Measurements from ENCODE around the gene RMI1. TPM values are rescaled to one million over a fixed set of nuclear protein-coding genes. Genes with fewer than 3 reads are reported as not detected.

Gene RMI1
- total RNA-seq, 1 donor = 6.2 TPM

GRCh38 chr9:84001621-84002020 is 21.0 kb downstream of the RMI1 start:
- Histone ChIP-seq H3K4me2 (ENCODE audit: insufficient read depth, low read length) (no peak overlapping the region), H3K27ac (ENCODE audit: low read depth, low read length) (no peak overlapping the region), H3K4me3 (ENCODE audit: insufficient read depth, low read length) (no peak overlapping the region), H3K36me3 (ENCODE audit: insufficient read depth, low read length) (no peaks in the 10 kb centered on the region), H3K79me2 (ENCODE audit: insufficient read depth, low read length) (no peaks in the 10 kb centered on the region), H3K9me3 (ENCODE audit: low read depth, low read length) (no peaks in the 10 kb centered on the region), H3K27me3 (ENCODE audit: insufficient read depth, low read length) (no peaks in the 10 kb centered on the region), H4K20me1 (ENCODE audit: insufficient read depth, low read length) (no peaks in the 10 kb centered on the region), H3K4me1 (ENCODE audit: insufficient read depth, low read length) (no peaks in the 10 kb centered on the region), H2AFZ (ENCODE audit: low read length) (no peak overlapping the region)
- no peak for TF ChIP-seq CTCF (IDR thresholded peaks at IDR 0.05; ENCODE audit: extremely low read depth, low read depth, low read length)
- no peak for DNase-seq (ENCODE audit: insufficient read length, low spot score, missing footprints)

- Histone ChIP-seq H3K79me2 (ENCODE audit: insufficient read depth, low read length) (no peaks in the 10 kb centered on the region), H2AFZ (ENCODE audit: low read length) (peak overlapping the region; percentile 75), H3K27ac (ENCODE audit: low read depth, low read length) (no peak overlapping the region), H3K9me3 (ENCODE audit: low read depth, low read length) (no peaks in the 10 kb centered on the region), H3K36me3 (ENCODE audit: insufficient read depth, low read length) (no peaks in the 10 kb centered on the region), H4K20me1 (ENCODE audit: insufficient read depth, low read length) (no peaks in the 10 kb centered on the region), H3K27me3 (ENCODE audit: insufficient read depth, low read length) (no peaks in the 10 kb centered on the region), H3K4me3 (ENCODE audit: insufficient read depth, low read length) (no peak overlapping the region), H3K4me1 (ENCODE audit: insufficient read depth, low read length) (no peaks in the 10 kb centered on the region), H3K4me2 (ENCODE audit: insufficient read depth, low read length) (peak overlapping the region; percentile 63)
- no peak for TF ChIP-seq CTCF (IDR thresholded peaks at IDR 0.05; ENCODE audit: extremely low read depth, low read depth, low read length)
- no peak for DNase-seq (ENCODE audit: insufficient read length, low spot score, missing footprints)
These were observed 21.7 kb downstream of the RMI1 start for GRCh38 chr9:84002344-84002743.

GRCh38 chr9:84003246-84003645 is 22.6 kb downstream of the RMI1 start:
- Histone ChIP-seq H3K36me3 (ENCODE audit: insufficient read depth, low read length) (no peaks in the 10 kb centered on the region), H3K4me2 (ENCODE audit: insufficient read depth, low read length) (no peak overlapping the region), H3K9me3 (ENCODE audit: low read depth, low read length) (no peaks in the 10 kb centered on the region), H3K4me1 (ENCODE audit: insufficient read depth, low read length) (no peaks in the 10 kb centered on the region), H2AFZ (ENCODE audit: low read length) (no peak overlapping the region), H3K27ac (ENCODE audit: low read depth, low read length) (no peak overlapping the region), H3K27me3 (ENCODE audit: insufficient read depth, low read length) (no peaks in the 10 kb centered on the region), H4K20me1 (ENCODE audit: insufficient read depth, low read length) (no peaks in the 10 kb centered on the region), H3K4me3 (ENCODE audit: insufficient read depth, low read length) (no peak overlapping the region), H3K79me2 (ENCODE audit: insufficient read depth, low read length) (no peaks in the 10 kb centered on the region)
- no peak for DNase-seq (ENCODE audit: insufficient read length, low spot score, missing footprints)
- TF ChIP-seq CTCF (IDR thresholded peaks at IDR 0.05; ENCODE audit: extremely low read depth, low read depth, low read length) = no peak

- H3K4me2 ChIP-seq (ENCODE audit: insufficient read depth, low read length) = no peak overlapping the region
- no peak overlapping the region for H3K4me3 ChIP-seq (ENCODE audit: insufficient read depth, low read length)
- no peaks in the 10 kb centered on the region for H3K4me1 ChIP-seq (ENCODE audit: insufficient read depth, low read length)
- TF ChIP-seq CTCF (IDR thresholded peaks at IDR 0.05; ENCODE audit: extremely low read depth, low read depth, low read length) = no peak
- H3K27ac ChIP-seq (ENCODE audit: low read depth, low read length) = no peak overlapping the region
- no peaks in the 10 kb centered on the region for H3K27me3 ChIP-seq (ENCODE audit: insufficient read depth, low read length)
- no peaks in the 10 kb centered on the region for H3K36me3 ChIP-seq (ENCODE audit: insufficient read depth, low read length)
- H2AFZ ChIP-seq (ENCODE audit: low read length) = no peak overlapping the region
- DNase-seq (ENCODE audit: insufficient read length, low spot score, missing footprints) = no peak
- no peaks in the 10 kb centered on the region for H4K20me1 ChIP-seq (ENCODE audit: insufficient read depth, low read length)
- no peaks in the 10 kb centered on the region for H3K79me2 ChIP-seq (ENCODE audit: insufficient read depth, low read length)
- H3K9me3 ChIP-seq (ENCODE audit: low read depth, low read length) = no peaks in the 10 kb centered on the region
These were observed 27.1 kb downstream of the RMI1 start for GRCh38 chr9:84007662-84008061.
